Kidney (tissue), 14 donors: ENCODE data around the gene ATG16L1. TPM values are rescaled to one million over a fixed set of nuclear protein-coding genes. Genes with fewer than 3 reads are reported as not detected.

Source experiments
- DNase-seq, 5 donors: peaks; one replicate each; pipeline ENCODE4 v3.0.0-alpha.2; 2013 to 2020
- FAIRE-seq: peaks from 2 replicates; lab custom pipeline; 2012; peaks lifted over from hg19 to GRCh38; lab: Jason Lieb, UNC
- H3K27ac ChIP-seq, 2 donors: one replicate each; pipeline ENCODE4 v1.7.0; 2013; ENCODE audit warnings: low read depth in 2 of 2, low read length in 2 of 2, inconsistent platforms in 1 of 2
- H3K27me3 ChIP-seq: one replicate; pipeline ENCODE4 v1.7.1; 2013; ENCODE audit warnings: low read length, inconsistent platforms; ENCODE audit not compliant: control insufficient read depth, insufficient read depth
- H3K36me3 ChIP-seq, 3 donors: one replicate each; pipeline versions ENCODE4 v1.7.0 to v1.7.1; 2013; ENCODE audit warnings: low read length in 3 of 3, control low read depth in 1 of 3, inconsistent platforms in 1 of 3; ENCODE audit not compliant: insufficient read depth in 3 of 3, control insufficient read depth in 2 of 3
- H3K4me1 ChIP-seq, 3 donors: one replicate each; pipeline versions ENCODE4 v1.7.0 to v1.7.1; 2013; ENCODE audit warnings: low read length in 3 of 3, inconsistent platforms in 1 of 3, low read depth in 1 of 3; ENCODE audit not compliant: control insufficient read depth in 2 of 3, insufficient read depth in 2 of 3
- H3K4me3 ChIP-seq, 3 donors: one replicate each; pipeline versions ENCODE4 v1.7.0 to v1.8.1; 2013; ENCODE audit warnings: low read length in 3 of 3, control low read depth in 1 of 3, inconsistent platforms in 1 of 3
- H3K9ac ChIP-seq, 3 donors: one replicate each; pipeline versions ENCODE4 v1.7.0 to v1.7.1; 2013; ENCODE audit warnings: low read length in 3 of 3, control low read depth in 1 of 3, inconsistent platforms in 1 of 3
- H3K9me3 ChIP-seq, 3 donors: one replicate each; pipeline versions ENCODE4 v1.7.0 to v1.7.1; 2013; ENCODE audit warnings: low read length in 3 of 3, control low read depth in 1 of 3, inconsistent platforms in 1 of 3; ENCODE audit not compliant: control insufficient read depth in 2 of 3, insufficient read depth in 1 of 3
- intact Hi-C: fragments of 100-400 bp; cut with DNase I; formaldehyde crosslinking; loops from one replicate; pipeline ENCODE4 v1.11.1; 2022
- polyA plus RNA-seq: library from polyadenylated mRNA; stranded (reverse); fragments of 350-450 nt; fragmentation: Illumina TruSeq; extraction: RNeasy Lipid Tissue Mini Kit (QIAGEN cat#74804); gene quantifications from one replicate; pipeline ENCODE4 v1.2.3, GENCODE V29; 2014; ENCODE audit warnings: low read depth, low replicate concordance; ENCODE audit not compliant: insufficient read depth
- total RNA-seq: library from RNA; stranded (reverse); fragmentation: NEBNext Ultra II Directional; extraction: Animal tissue kit (Norgen Biotek cat#: 25700); gene quantifications from one replicate; pipeline ENCODE4 v1.2.1, GENCODE V29; 2021
- TF ChIP-seq, protein P1 (sequence below): IDR thresholded peaks from 3 replicates; pipeline ENCODE4 v1.5.1; 2012; ENCODE audit warnings: mild to moderate bottlenecking, moderate library complexity, borderline replicate concordance; ENCODE audit not compliant: insufficient read depth; ENCODE audit errors: extremely low read depth
- donor health status: control.
- donor health status: control.
- donor health status: control.
- donor health status: control.
- donor health status: control.
- donor health status: DM: yes; HTN: yes; CAD: no.
- donor health status: Normal renal cell carcinoma (clear cell type).

Gene ATG16L1
- total and polyA plus RNA-seq, 2 donors from 2014 or later, result 11.7 to 30.8 TPM

DNA sequence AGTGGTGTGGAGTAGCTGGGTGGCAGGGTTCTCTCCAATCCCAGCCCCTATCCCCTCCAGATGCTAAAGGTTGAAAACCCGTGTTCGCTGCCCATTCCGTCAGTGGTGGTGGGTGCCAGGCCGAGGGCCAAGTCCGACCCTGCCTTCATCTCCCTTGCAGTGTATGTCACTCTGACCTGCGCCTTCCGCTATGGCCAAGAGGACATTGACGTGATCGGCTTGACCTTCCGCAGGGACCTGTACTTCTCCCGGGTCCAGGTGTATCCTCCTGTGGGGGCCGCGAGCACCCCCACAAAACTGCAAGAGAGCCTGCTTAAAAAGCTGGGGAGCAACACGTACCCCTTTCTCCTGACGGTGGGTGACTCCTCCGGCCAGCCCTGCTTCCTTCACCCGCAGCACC lies 69.0 kb downstream of the ATG16L1 start:
- DNase-seq, result no peak
- H3K36me3 ChIP-seq, result no peaks in the 10 kb centered on the region
- H3K9me3 ChIP-seq, result no peaks in the 10 kb centered on the region
- H3K27me3 ChIP-seq, result no peaks in the 10 kb centered on the region
- no peak for FAIRE-seq
- H3K4me3 ChIP-seq, result no peak overlapping the region
- H3K9ac ChIP-seq, result no peak overlapping the region
- H3K27ac ChIP-seq, result no peak overlapping the region
- H3K4me1 ChIP-seq, result no peaks in the 10 kb centered on the region
- intact Hi-C loops, result no loop called here
- TF ChIP-seq, protein P1, sequence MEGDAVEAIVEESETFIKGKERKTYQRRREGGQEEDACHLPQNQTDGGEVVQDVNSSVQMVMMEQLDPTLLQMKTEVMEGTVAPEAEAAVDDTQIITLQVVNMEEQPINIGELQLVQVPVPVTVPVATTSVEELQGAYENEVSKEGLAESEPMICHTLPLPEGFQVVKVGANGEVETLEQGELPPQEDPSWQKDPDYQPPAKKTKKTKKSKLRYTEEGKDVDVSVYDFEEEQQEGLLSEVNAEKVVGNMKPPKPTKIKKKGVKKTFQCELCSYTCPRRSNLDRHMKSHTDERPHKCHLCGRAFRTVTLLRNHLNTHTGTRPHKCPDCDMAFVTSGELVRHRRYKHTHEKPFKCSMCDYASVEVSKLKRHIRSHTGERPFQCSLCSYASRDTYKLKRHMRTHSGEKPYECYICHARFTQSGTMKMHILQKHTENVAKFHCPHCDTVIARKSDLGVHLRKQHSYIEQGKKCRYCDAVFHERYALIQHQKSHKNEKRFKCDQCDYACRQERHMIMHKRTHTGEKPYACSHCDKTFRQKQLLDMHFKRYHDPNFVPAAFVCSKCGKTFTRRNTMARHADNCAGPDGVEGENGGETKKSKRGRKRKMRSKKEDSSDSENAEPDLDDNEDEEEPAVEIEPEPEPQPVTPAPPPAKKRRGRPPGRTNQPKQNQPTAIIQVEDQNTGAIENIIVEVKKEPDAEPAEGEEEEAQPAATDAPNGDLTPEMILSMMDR, result no peak

DNA sequence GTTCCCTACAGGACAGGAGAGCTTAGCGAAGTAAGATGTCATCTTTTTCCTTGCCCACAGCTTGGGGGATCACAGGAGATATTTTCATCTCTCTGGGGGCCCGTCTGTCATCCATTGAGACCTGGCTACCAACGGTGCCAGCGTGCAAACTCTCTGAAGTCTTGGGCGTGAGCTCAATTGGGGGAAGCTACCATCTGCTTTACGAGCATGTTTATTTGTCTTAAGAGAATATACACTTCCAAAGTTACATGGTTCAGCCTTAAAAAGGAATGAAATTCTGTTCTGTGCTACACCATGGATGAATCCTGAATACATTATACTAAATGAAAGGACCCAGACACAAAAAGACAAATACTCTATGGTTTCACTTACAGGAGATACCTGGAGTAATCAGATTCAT lies 69.7 kb downstream of the ATG16L1 start:
- DNase-seq, result no peak
- H3K9me3 ChIP-seq, result no peaks in the 10 kb centered on the region
- no peak overlapping the region for H3K9ac ChIP-seq
- no peak for FAIRE-seq
- intact Hi-C loops, result no loop called here
- H3K36me3 ChIP-seq, result no peaks in the 10 kb centered on the region
- H3K27ac ChIP-seq, result no peak overlapping the region
- TF ChIP-seq, protein P1, result no peak
- H3K27me3 ChIP-seq, result no peaks in the 10 kb centered on the region
- H3K4me1 ChIP-seq, result no peaks in the 10 kb centered on the region
- no peak overlapping the region for H3K4me3 ChIP-seq

DNA sequence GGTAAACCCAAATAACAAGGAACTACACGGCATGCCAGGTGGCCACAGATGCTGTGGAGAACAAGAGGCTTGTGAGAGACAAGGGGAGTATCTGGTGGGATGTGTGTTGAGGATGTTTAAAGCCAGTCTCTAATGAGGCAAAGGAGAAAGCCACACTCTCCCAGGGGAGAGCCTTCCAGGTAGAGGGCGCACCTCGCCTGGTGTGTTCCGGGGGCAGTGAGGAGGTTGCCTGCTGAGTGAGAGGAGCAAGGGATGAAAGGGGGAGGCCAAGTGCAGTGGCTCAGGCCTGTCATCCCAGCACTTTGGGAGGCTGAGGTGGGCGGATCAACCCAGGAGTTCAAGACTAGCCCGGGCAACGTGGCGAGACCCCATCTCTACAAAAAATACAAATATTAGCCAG lies 72.4 kb downstream of the ATG16L1 start:
- H3K4me3 ChIP-seq, result no peak overlapping the region
- no peak overlapping the region for H3K27ac ChIP-seq
- no peaks in the 10 kb centered on the region for H3K9me3 ChIP-seq
- H3K9ac ChIP-seq, result no peak overlapping the region
- FAIRE-seq (no peak), DNase-seq (peak in 1 of 5 donors; percentile 35)
- no peaks in the 10 kb centered on the region for H3K27me3 ChIP-seq
- no peaks in the 10 kb centered on the region for H3K4me1 ChIP-seq
- TF ChIP-seq, protein P1, result no peak
- no peaks in the 10 kb centered on the region for H3K36me3 ChIP-seq
- intact Hi-C loops, result no loop called here

DNA sequence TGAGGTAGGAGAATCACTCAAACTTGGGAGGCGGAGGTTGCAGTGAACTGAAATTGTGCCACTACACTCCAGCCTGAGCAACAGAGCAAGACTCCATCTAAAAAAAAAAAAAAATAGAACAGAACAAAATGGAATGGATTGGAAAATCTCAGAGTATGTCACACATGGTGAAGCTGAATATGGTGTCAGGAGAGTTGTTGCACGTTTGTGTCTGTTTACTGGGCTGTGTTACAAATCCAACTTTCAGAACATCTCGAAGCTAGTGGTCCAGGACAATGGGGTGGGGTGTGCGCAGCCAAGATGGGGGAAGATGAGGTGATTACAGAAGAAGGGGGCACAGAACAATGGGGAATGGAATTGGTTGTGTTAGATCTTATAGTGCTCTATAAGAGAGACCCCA lies 73.8 kb downstream of the ATG16L1 start:
- DNase-seq, result no peak
- no peak for FAIRE-seq
- intact Hi-C loops, result no loop called here

More for the DNA sequence above, 73.8 kb downstream of the ATG16L1 start:
- Histone ChIP-seq H3K4me3 (no peak overlapping the region), H3K9me3 (no peaks in the 10 kb centered on the region), H3K27me3 (no peaks in the 10 kb centered on the region), H3K27ac (no peak overlapping the region), H3K36me3 (no peaks in the 10 kb centered on the region), H3K4me1 (no peaks in the 10 kb centered on the region), H3K9ac (no peak overlapping the region)
- TF ChIP-seq, protein P1, result no peak
